ENCODE data around the gene SIPA1L3.
"Not testable (repeated sequence)": the region's sequence is repeated elsewhere in the genome, so short reads cannot be mapped to it uniquely, and the experiment has no call there.

Gene SIPA1L3

DNA sequence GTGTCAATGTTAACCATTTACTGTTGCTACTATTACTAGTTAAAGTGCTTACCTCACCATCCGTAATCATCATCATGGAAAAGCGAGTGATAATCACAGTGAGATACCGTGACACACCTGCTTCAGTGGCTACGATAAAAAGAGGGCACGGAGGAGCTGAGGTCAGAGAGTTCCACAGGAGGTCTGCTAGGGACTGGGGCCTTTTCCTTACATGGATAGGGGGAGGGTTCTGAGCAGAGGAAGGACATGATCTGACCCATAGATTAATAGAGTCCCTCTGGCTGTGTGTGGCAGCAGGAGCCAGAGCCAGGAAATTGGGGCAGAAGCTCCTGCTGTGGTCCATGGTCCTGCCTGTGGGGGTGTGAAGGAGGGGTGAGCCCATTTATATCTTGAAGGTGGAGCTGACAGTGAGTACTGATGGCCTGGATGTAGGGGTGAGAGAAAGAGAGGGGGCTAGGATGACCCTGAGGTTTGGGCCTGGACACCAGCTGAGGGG lies 136.7 kb downstream of the SIPA1L3 start:
- DNase-seq (ENCODE audit: low read depth) = no peak

GRCh38 chr19:38044267-38045111 lies 137.5 kb downstream of the SIPA1L3 start:
- DNase-seq (ENCODE audit: low read depth) = no peak

DNA sequence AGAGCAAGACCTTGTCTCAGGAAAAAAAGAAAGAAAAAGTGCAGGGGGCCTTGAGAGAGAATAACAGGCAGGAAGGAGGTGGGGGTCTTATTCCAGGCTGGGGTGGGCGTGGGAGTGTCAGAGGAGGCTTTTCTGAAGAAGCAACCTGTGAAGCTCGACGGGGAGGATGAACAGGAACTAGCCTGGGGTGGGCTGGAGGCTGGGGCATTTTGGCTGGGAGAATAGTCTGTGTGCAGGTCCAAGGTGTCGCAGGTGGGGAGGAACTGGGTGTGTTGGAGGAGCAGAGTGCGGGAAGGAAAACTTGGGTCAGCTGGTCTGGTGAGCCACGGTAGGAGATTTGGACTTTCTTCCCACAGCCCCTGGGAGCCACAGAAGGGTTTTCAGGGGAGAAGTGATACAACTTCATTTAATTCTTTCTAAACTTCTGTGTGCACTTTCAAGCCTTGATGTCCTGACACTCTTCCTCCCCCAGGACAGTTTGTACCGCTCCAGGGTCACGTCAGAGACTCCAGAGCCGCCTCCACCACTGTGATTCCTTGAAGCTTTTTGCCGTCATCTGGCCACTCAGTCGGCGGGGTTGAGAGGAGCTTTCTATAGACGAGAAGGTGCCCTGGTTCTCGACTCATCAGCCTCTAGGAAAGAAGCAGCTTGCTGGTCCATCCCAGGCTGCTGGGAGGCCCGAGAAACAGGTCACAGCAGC lies 138.7 kb downstream of the SIPA1L3 start:
- DNase-seq (ENCODE audit: low read depth) = no peak

- no peak for DNase-seq (ENCODE audit: low read depth)
These were observed 139.4 kb downstream of the SIPA1L3 start for GRCh38 chr19:38046254-38047048.

- DNase-seq (ENCODE audit: low read depth) = no peak
These were observed 140.0 kb downstream of the SIPA1L3 start for GRCh38 chr19:38047049-38047438.

DNA sequence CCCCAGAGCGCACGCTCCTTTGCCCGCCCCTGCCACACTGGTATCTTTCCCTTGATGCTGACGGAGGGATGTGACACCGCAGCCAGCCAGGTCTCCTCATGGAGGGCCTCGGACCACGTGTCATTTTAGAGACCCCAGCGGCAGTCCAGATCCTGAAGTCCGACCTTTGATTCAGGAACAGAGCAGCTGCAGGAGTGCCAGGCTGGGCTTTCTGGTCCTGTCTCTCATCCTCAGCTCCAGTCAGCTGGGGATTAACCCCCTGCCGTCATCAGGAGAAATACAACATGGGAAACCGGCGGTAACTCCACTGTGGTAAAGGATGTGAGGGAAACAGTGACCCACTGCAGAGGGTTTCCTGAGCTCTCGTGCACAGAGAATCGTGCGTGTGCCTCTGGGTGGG lies 140.6 kb downstream of the SIPA1L3 start:
- no peak for DNase-seq (ENCODE audit: low read depth)

GRCh38 chr19:38049105-38049649 lies 142.2 kb downstream of the SIPA1L3 start:
- peak; percentile 17 for DNase-seq (ENCODE audit: low read depth)

DNA sequence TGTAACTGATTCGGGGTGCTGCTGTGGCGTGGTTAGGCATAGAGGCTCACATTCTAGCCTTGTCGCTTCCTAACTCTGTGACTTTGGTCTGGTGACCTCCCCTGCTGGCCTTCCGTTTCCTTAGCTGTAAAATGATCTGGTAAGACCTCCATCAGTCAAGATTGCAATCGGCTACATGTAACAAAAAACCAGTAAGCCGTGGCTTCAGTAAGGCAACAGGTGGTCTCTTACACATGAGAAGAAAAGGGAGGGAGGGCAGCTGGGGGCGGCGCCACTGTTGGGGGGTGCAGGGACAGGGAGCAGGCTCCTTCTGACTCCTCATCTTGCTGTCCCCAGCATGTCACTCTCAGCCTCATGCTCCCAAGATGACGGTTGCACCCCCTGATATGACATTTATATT lies 148.0 kb downstream of the SIPA1L3 start:
- no peak for DNase-seq (ENCODE audit: low read depth)

DNA sequence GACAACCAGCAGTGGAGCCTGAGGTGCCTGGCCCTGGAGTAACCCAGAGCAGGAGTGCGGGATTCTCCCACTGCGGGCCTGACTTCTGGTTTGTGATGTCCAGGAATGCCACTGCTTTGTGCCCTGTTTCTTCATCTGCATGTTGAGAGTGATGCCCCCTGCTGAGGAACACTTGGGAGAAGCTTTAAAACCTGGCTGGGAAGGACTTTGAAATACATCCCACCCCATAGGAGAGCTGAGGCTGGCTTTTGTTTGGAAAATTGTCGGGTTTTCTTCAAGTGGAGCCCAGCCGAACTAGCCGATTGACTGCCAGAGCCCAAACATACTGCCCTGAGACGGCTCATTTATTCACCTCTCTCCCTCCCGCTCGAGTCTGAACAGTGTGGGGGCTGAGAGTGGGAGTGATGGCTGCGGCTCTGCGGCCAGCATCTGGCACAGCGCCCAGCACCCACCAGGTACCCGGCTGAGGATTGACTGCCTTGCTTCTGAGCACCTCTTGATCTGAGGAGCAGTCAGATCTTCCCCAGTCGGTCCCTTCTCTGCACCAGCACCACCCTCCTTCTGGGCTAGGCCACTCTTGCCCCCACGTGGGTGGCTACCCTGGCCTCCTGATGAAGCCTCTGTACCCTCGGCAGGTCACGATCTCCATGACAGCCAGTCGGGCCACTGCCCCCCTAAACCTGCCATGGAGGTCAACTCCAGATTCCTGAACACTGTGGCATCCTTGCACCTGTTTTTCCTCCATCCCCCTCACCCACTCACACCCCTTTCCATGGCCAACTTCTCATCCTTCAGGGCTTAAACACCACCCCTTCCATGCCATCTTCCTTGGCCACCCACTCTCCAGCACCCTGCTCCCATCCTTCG lies 148.9 kb downstream of the SIPA1L3 start:
- no peak for DNase-seq (ENCODE audit: low read depth)

GRCh38 chr19:38056646-38057045 lies 149.6 kb downstream of the SIPA1L3 start:
- no peak for DNase-seq (ENCODE audit: low read depth)

DNA sequence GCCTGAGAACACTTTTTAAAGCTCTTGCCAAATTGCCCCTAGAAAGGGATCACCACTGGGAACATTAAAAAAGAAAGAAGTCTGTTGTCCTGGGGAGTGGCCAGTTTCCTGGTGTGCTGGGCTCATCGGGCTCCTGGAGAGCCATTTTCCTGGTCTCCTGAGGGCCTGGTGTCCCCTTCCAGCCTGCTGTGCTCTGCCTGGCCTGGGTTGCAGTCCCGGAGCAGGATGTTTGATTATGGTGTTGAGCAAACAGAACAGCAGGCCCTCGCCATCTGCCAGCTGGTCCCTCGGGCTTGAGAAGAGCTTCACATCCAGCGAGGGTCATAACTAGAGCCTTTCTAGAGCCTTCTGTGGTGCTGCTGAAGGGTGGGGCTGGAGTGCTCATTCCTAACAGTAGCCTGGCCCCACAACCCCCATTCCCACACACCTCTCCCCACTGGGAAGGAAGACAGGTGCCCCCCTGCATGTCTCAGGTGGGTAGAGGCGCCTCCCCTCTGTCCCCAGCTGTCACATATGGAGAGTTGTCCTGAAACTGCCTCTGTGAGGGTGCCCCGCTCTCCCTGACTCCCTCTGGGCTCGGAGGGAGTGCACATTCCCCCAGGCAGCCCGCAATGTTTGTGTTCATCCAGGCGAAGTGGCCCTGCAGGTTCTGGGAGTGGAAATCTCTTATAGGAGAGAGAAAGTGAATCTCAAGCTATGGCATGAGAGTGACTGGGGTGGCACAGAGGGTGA lies 151.1 kb downstream of the SIPA1L3 start:
- DNase-seq (ENCODE audit: low read depth) = no peak

GRCh38 chr19:38059897-38060296 lies 152.9 kb downstream of the SIPA1L3 start:
- DNase-seq (ENCODE audit: low read depth) = no peak

GRCh38 chr19:38060331-38060730 lies 153.3 kb downstream of the SIPA1L3 start:
- DNase-seq (ENCODE audit: low read depth) = no peak

- no peak for DNase-seq (ENCODE audit: low read depth)
These were observed 154.3 kb downstream of the SIPA1L3 start for GRCh38 chr19:38061294-38061693.

DNA sequence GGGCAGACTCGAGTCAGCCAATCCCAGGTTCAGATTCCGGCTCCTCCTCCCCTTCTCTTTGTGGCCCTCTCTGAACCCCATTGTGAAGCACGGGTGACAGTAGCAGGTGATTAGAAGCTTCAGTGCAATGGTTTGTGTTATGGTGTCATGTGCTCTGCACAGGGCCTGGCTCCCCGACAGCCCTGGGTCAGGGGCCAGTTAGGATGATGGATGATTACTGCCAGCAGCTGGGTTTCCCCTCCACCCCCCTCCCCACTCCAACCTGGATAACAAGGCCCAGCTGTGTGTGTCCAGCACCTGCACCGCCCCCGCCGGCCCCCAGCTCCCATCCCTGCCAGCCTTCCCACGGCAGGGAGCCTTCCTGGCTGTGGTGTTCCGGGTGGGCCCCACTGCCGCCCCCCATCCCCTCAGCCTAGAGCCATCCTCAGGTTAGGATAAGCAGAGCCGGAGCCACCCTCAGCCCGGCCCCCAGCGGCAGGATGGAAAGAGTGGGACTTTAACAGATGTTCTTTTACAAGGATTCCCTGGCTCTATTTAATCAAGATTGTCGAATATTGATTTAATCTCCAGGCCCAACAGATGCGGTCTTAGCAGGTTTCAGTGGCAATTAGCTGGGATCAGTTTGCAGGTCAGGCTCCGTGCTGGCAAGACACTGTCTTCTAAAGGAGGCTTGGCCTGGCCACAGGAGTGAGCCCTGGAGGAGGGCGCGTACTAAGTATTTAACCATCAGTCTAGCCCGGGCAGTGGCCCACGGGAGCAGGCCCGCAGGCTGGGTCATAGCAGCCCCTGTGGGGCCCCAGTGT lies 156.2 kb downstream of the SIPA1L3 start:
- DNase-seq (ENCODE audit: low read depth) = no peak

DNA sequence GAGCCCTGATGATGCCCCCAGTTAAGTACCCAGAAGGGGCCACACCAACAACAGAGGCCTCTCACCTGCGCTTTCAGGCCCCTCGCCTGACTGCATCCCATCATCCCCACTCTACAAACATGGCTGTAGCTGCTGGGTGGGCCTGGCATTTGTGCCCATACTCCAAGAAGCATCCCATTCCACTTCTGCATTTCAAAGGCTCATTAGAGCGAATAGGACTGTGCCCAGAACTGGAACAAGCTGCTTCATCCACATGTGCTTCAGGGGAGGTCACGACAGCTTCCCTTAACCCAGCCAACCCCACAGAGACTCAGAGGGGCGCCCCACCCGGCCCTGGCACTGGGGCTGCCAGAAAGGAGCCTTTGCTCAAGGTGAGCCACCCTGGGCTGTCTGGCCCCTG lies 156.9 kb downstream of the SIPA1L3 start:
- no peak for DNase-seq (ENCODE audit: low read depth)

- DNase-seq (ENCODE audit: low read depth) = no peak
These were observed 157.8 kb downstream of the SIPA1L3 start for GRCh38 chr19:38064661-38065425.

- DNase-seq (ENCODE audit: low read depth) = not testable (repeated sequence)
These were observed 158.8 kb downstream of the SIPA1L3 start for GRCh38 chr19:38065775-38066174.

- no peak for DNase-seq (ENCODE audit: low read depth)
These were observed 161.8 kb downstream of the SIPA1L3 start for GRCh38 chr19:38068826-38069225.

Data from activated T-helper 1 cell treated with Interleukin-2 at 50 U/mL for 16 hours (primary cell).